Measurements from ENCODE around the gene DLX2.
A peak's percentile ranks its signal among the peaks of the same experiment; 100 is the strongest.

DLX2 gene

DNA sequence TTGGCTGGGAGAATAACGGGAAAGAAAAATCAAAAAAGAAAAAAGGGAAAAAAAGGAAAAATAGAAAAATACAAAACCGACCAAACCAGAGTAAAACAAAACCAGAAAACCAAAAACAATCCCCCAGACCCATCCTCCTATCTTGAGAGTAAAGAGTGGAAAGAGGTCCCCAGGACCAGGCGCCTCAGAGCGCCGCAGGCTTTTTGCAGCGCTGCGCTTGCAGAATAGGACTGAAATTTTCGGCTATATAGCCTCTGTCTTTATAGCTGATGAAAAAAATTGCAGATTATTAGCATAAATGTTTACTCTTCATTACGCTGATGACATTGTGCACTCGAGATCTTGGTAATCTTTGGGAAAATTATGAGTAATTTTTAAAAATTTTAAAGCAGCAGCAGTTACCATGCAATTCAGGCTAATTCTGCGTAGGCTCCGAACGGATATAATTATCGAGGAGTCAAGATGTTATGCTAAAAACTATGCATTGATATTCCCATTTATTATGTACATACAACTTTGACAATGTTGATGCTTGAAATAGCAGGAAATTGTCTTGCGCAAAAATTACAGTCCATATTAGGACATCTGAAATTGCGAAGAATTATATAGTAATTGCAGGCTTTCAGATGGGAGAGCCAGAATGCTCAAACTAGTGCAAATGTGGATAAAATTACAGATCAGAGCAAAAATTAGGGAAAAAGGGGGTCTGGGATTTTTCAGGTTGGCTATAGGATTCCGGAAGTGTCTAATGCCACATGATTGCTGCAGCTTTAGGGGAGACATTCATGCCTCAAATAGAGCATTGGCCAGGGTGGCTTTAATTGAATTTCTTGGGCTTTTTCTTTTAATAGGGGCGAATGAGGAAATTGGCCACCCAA, 9.0 kb downstream of the DLX2 start:
- no peaks in the 10 kb centered on the region; the same call in 1 of the 2 replicates for H3F3A ChIP-seq (ENCODE audit: low read depth)
- H3K4me2 ChIP-seq (ENCODE audit: low read depth, low read length, poor library complexity, severe bottlenecking): peak overlapping the region; percentile 87
- no peaks in the 10 kb centered on the region for H3K9me3 ChIP-seq (ENCODE audit: insufficient read depth, low read depth, low read length)
- H2AFZ ChIP-seq (ENCODE audit: low read length): no peak overlapping the region; the same call in 1 of the 2 replicates
- no peaks in the 10 kb centered on the region for H3K79me2 ChIP-seq (ENCODE audit: insufficient read depth, low read length)
- H3K36me3 ChIP-seq (ENCODE audit: insufficient read depth, low read length): no peaks in the 10 kb centered on the region
- TF ChIP-seq, protein P1, sequence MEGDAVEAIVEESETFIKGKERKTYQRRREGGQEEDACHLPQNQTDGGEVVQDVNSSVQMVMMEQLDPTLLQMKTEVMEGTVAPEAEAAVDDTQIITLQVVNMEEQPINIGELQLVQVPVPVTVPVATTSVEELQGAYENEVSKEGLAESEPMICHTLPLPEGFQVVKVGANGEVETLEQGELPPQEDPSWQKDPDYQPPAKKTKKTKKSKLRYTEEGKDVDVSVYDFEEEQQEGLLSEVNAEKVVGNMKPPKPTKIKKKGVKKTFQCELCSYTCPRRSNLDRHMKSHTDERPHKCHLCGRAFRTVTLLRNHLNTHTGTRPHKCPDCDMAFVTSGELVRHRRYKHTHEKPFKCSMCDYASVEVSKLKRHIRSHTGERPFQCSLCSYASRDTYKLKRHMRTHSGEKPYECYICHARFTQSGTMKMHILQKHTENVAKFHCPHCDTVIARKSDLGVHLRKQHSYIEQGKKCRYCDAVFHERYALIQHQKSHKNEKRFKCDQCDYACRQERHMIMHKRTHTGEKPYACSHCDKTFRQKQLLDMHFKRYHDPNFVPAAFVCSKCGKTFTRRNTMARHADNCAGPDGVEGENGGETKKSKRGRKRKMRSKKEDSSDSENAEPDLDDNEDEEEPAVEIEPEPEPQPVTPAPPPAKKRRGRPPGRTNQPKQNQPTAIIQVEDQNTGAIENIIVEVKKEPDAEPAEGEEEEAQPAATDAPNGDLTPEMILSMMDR (conservative IDR thresholded peaks at IDR 0.05; ENCODE audit: low read length): no peak
- TF ChIP-seq EZH2phosphoT487 (IDR thresholded peaks at IDR 0.05; ENCODE audit: borderline replicate concordance): no peak
- H3K9me2 ChIP-seq (replicated peaks; ENCODE audit: low read depth, low read length): no peaks in the 10 kb centered on the region
- no peaks in the 10 kb centered on the region for H4K20me1 ChIP-seq (ENCODE audit: insufficient read depth, low read length, poor library complexity, severe bottlenecking)
- H3K4me1 ChIP-seq (ENCODE audit: insufficient read depth, low read length, poor library complexity, severe bottlenecking): peaks cover 8% of the 10 kb centered on the region
- peaks cover 27% of the 10 kb centered on the region for H3K27me3 ChIP-seq (ENCODE audit: insufficient read depth, low read length, poor library complexity, severe bottlenecking)
- H3K9ac ChIP-seq (ENCODE audit: low read depth, low read length, poor library complexity, severe bottlenecking): no peak overlapping the region
- H3K4me3 ChIP-seq (ENCODE audit: low read length, poor library complexity, severe bottlenecking): peak overlapping the region; percentile 84

DNA sequence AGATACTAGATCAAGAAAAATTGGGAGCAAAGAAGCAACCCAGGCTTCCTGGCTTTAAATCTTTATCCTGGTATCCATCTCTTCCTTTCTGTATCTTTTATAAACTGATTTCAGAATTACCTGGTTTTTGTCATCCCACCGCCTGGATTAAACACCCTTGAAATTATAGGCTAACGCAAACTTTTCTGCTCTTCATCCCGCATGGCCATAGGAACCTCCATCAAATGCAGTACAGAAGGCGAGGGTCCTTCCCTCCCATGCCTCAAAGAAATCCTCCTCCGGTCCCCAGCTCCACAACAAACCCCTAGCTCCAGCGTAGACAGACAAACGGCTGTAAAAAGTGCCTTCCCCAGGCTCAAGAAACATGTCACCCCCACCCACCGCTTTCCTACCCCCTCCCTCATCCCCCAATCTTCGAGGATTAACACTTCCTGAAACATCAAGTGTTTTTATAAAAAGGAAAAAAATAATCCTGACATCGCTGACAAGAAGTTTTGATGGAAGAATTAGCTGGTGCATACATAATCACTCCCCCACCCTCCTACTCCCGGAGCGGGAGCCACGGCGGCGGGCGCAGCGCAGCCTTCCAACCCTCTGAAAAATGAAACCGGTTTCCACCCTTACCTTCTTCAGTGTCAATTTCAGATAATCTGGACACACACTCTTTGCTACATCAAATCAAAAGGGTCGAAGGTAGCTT, 9.8 kb downstream of the DLX2 start:
- H4K20me1 ChIP-seq (ENCODE audit: insufficient read depth, low read length, poor library complexity, severe bottlenecking): no peaks in the 10 kb centered on the region

DNA sequence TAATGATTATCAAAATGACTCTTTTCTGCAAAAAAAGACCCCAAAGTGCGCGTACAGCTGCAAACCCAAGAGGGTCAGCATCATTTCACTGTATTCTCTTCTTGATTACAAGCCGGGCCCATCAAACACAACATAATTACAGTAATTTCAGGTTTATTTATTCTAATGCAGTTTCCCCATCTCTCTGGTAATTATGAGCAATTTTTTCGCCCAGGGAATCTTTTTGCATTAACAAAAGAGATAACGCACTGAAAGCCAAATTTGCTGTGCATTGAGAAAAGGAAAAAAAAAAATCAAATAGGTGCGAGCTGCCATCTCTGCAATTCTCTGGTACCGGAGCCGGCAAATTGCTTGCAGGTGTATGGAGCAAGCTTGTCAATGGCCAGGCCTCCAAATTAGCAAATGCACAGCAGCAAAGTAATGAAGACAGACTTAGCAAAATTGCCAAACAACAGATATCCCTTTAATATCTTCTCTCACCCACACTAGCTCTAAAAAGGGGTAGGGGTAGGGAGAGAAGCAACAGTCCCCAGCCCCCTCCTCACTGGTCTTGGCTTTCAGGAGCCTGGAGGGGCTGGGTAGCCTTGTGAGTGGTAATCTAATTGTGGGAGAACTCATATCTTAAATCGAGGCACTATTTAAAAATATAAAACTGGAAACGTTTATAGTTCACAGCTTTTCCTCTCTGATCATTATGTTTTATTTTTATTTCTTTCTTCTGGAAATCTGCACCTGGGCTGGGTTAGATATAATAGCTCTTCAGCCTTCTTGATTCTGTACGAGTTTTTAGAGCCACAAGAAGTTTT, 10.7 kb downstream of the DLX2 start:
- H3K9ac ChIP-seq (ENCODE audit: low read depth, low read length, poor library complexity, severe bottlenecking): no peak overlapping the region
- H4K20me1 ChIP-seq (ENCODE audit: insufficient read depth, low read length, poor library complexity, severe bottlenecking): no peaks in the 10 kb centered on the region
- H3F3A ChIP-seq (ENCODE audit: low read depth): no peaks in the 10 kb centered on the region; the same call in 1 of the 2 replicates
- peaks cover 5% of the 10 kb centered on the region for H3K4me1 ChIP-seq (ENCODE audit: insufficient read depth, low read length, poor library complexity, severe bottlenecking)
- H2AFZ ChIP-seq (ENCODE audit: low read length): no peak overlapping the region
- no peaks in the 10 kb centered on the region for H3K9me3 ChIP-seq (ENCODE audit: insufficient read depth, low read depth, low read length)
- no peak overlapping the region for H3K4me3 ChIP-seq (ENCODE audit: low read length, poor library complexity, severe bottlenecking)
- TF ChIP-seq, protein P1 (conservative IDR thresholded peaks at IDR 0.05; ENCODE audit: low read length): no peak
- TF ChIP-seq EZH2phosphoT487 (IDR thresholded peaks at IDR 0.05; ENCODE audit: borderline replicate concordance): no peak
- no peaks in the 10 kb centered on the region for H3K79me2 ChIP-seq (ENCODE audit: insufficient read depth, low read length)
- H3K36me3 ChIP-seq (ENCODE audit: insufficient read depth, low read length): no peaks in the 10 kb centered on the region
- H3K4me2 ChIP-seq (ENCODE audit: low read depth, low read length, poor library complexity, severe bottlenecking): no peak overlapping the region
- peaks cover 27% of the 10 kb centered on the region for H3K27me3 ChIP-seq (ENCODE audit: insufficient read depth, low read length, poor library complexity, severe bottlenecking)
- H3K9me2 ChIP-seq (replicated peaks; ENCODE audit: low read depth, low read length): no peaks in the 10 kb centered on the region

More for the DNA sequence above, 9.8 kb downstream of the DLX2 start:
- no peak overlapping the region for H3K4me3 ChIP-seq (ENCODE audit: low read length, poor library complexity, severe bottlenecking)
- no peaks in the 10 kb centered on the region; the same call in 1 of the 2 replicates for H3F3A ChIP-seq (ENCODE audit: low read depth)
- no peak overlapping the region for H3K9ac ChIP-seq (ENCODE audit: low read depth, low read length, poor library complexity, severe bottlenecking)
- H3K36me3 ChIP-seq (ENCODE audit: insufficient read depth, low read length): no peaks in the 10 kb centered on the region
- H3K27me3 ChIP-seq (ENCODE audit: insufficient read depth, low read length, poor library complexity, severe bottlenecking): peaks cover 27% of the 10 kb centered on the region
- no peak for TF ChIP-seq EZH2phosphoT487 (IDR thresholded peaks at IDR 0.05; ENCODE audit: borderline replicate concordance)
- TF ChIP-seq, protein P1 (conservative IDR thresholded peaks at IDR 0.05; ENCODE audit: low read length): no peak
- peaks cover 7% of the 10 kb centered on the region for H3K4me1 ChIP-seq (ENCODE audit: insufficient read depth, low read length, poor library complexity, severe bottlenecking)
- no peak overlapping the region for H2AFZ ChIP-seq (ENCODE audit: low read length)
- no peak overlapping the region for H3K4me2 ChIP-seq (ENCODE audit: low read depth, low read length, poor library complexity, severe bottlenecking)
- H3K9me2 ChIP-seq (replicated peaks; ENCODE audit: low read depth, low read length): no peaks in the 10 kb centered on the region
- H3K9me3 ChIP-seq (ENCODE audit: insufficient read depth, low read depth, low read length): no peaks in the 10 kb centered on the region
- H3K79me2 ChIP-seq (ENCODE audit: insufficient read depth, low read length): no peaks in the 10 kb centered on the region

All from Loucy (cell line).